HepG2 (cell line): ENCODE results near the gene NAA38. TPM values are rescaled to one million over a fixed set of nuclear protein-coding genes. Genes with fewer than 3 reads are reported as not detected.

Experiments
- ARNT2 ChIP-seq: sonication (generic); formaldehyde crosslinking; IDR thresholded peaks from 2 replicates; pipeline ENCODE4 v1.8.0; 2022; ENCODE audit warnings: mild to moderate bottlenecking, low read depth, missing genetic modification reagents, moderate library complexity
- E2F5 ChIP-seq: sonication (generic); formaldehyde crosslinking; conservative IDR thresholded peaks from 2 replicates; pipeline ENCODE4 v1.4.0; 2020; ENCODE audit warnings: missing genetic modification reagents
- GLMP ChIP-seq: sonication (generic); formaldehyde crosslinking; IDR thresholded peaks from 2 replicates; pipeline ENCODE4 v1.9.0; 2021; ENCODE audit warnings: missing genetic modification reagents, mild to moderate bottlenecking, borderline replicate concordance
- HNRNPK ChIP-seq: fragments of 200-400 bp; formaldehyde crosslinking; IDR thresholded peaks from 2 replicates; pipeline ENCODE4 v1.6.1; 2018; ENCODE audit warnings: low read length, low read depth, moderate library complexity, mild to moderate bottlenecking; ENCODE audit not compliant: poor library complexity, severe bottlenecking
- MAFG ChIP-seq: sonication (generic); formaldehyde crosslinking; IDR thresholded peaks from 2 replicates; pipeline ENCODE4 v1.5.1; 2020; ENCODE audit warnings: mild to moderate bottlenecking, missing genetic modification reagents
- POLR2G ChIP-seq: fragments of 200-400 bp; formaldehyde crosslinking; IDR thresholded peaks from 2 replicates; pipeline ENCODE4 v1.6.1; 2018; ENCODE audit warnings: mild to moderate bottlenecking, low read depth, low read length, moderate library complexity
- SMARCC2 ChIP-seq: fragments of 450-650 bp; IDR thresholded peaks from 2 replicates; pipeline ENCODE4 v1.6.1; 2017; ENCODE audit warnings: antibody characterized with exemption, mild to moderate bottlenecking
- SOX6 ChIP-seq, 2 experiments: fragments of 450-650 bp in 1 of 2; sonication (generic) in 1 of 2; formaldehyde crosslinking in 1 of 2; IDR thresholded peaks; 2 replicates each; pipeline versions ENCODE4 v1.4.0 to v1.6.1; 2017 to 2020; ENCODE audit warnings: antibody characterized with exemption in 1 of 2, mild to moderate bottlenecking in 1 of 2, missing genetic modification reagents in 1 of 2
- TAF1 ChIP-seq: sonication (generic); formaldehyde crosslinking; IDR thresholded peaks from 2 replicates; pipeline ENCODE4 v1.4.0; 2020; ENCODE audit warnings: missing genetic modification reagents
- ZFAT ChIP-seq: sonication (generic); formaldehyde crosslinking; conservative IDR thresholded peaks from 2 replicates; pipeline ENCODE4 v1.8.1; 2023; ENCODE audit warnings: missing genetic modification reagents, inconsistent platforms
- ZNF253 ChIP-seq: sonication (generic); formaldehyde crosslinking; IDR thresholded peaks from 2 replicates; pipeline ENCODE4 v1.8.0; 2022; ENCODE audit warnings: mild to moderate bottlenecking, missing genetic modification reagents, borderline replicate concordance
- ZSCAN22 ChIP-seq: sonication (generic); formaldehyde crosslinking; IDR thresholded peaks from 2 replicates; pipeline ENCODE4 v1.4.0; 2020; ENCODE audit warnings: mild to moderate bottlenecking, missing genetic modification reagents
- polyA plus RNA-seq, 8 experiments: library from polyadenylated mRNA; depleted of rRNA in 3 of 8; stranded (reverse) in 7 of 8; unstranded in 1 of 8; fragments of >200 nt; fragmentation: Illumina TruSeq in 4 of 8; extraction: Trizol in 4 of 8; gene quantifications; 2 replicates each; pipeline versions ENCODE4 v1.2.1 to v1.2.3, GENCODE V29; 2011 to 2016; ENCODE audit warnings: low read depth in 4 of 8, missing spikeins in 1 of 8, mixed read lengths in 1 of 8; ENCODE audit not compliant: insufficient read depth in 1 of 8
- total RNA-seq, 5 experiments: library from RNA; depleted of rRNA; stranded (reverse); fragments of >200 nt; fragmentation: Illumina TruSeq; extraction: Trizol; gene quantifications; 2 replicates each; pipeline ENCODE4 v1.2.3, GENCODE V29; 2016; ENCODE audit warnings: low read depth in 1 of 5
- TF ChIP-seq, protein P1 (sequence below): sonication (generic); formaldehyde crosslinking; IDR thresholded peaks from 2 replicates; pipeline ENCODE4 v1.4.0; 2020; ENCODE audit warnings: mild to moderate bottlenecking, missing genetic modification reagents
- TF ChIP-seq, protein P2 (sequence below): sonication (generic); formaldehyde crosslinking; conservative IDR thresholded peaks from 2 replicates; pipeline ENCODE4 v1.4.0; 2020; ENCODE audit warnings: mild to moderate bottlenecking, missing genetic modification reagents, moderate library complexity

The NAA38 gene
- total and polyA plus RNA-seq, 2 of the 13 experiments (the other 11 are each of a cell fraction or from before 2014, with no cell fraction given), result 46.9 to 91.6 TPM

DNA sequence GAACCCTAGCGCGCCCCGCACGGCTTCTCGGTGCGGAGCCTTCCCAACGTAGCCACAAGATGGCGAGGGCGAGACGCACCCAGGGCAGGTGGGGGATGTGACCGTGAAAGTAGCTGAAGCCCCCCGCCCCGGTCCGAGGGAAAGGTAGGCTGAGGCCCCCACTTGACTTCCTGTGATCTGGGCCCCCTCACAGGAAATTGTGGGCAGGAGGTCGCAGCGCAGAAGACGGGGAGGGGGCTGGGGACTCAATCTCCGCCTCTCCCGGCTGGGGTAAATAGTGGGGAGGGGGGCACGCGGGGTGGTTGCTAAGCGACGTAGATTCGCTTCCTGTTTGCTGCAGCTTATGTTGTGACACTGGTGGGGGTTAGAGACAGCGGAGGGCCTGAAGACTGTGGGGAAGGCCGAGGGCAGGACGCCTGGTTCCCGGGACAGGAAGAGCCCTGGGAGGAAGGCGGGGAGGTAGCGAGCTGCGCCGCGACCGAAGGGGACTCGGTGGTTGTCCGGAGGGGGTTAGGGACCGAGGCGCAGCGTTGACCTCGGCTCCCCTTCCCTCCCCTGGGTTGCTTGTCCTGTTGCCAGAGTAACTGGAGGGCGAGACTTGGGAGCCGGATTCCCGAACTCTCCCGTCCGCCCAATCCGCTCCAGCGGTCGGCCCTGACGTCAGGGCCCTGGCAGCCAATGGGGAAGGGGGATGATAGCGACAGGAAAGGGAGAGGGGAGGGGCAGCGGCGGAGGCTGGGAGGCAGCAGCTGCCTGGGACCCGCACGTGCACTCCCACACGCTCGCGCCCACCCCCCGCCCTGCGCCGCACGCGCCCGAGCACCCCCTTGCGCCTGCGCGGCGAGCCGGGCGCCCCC lies 22.2 kb downstream of the NAA38 start (continued):
- TF ChIP-seq, protein P1, sequence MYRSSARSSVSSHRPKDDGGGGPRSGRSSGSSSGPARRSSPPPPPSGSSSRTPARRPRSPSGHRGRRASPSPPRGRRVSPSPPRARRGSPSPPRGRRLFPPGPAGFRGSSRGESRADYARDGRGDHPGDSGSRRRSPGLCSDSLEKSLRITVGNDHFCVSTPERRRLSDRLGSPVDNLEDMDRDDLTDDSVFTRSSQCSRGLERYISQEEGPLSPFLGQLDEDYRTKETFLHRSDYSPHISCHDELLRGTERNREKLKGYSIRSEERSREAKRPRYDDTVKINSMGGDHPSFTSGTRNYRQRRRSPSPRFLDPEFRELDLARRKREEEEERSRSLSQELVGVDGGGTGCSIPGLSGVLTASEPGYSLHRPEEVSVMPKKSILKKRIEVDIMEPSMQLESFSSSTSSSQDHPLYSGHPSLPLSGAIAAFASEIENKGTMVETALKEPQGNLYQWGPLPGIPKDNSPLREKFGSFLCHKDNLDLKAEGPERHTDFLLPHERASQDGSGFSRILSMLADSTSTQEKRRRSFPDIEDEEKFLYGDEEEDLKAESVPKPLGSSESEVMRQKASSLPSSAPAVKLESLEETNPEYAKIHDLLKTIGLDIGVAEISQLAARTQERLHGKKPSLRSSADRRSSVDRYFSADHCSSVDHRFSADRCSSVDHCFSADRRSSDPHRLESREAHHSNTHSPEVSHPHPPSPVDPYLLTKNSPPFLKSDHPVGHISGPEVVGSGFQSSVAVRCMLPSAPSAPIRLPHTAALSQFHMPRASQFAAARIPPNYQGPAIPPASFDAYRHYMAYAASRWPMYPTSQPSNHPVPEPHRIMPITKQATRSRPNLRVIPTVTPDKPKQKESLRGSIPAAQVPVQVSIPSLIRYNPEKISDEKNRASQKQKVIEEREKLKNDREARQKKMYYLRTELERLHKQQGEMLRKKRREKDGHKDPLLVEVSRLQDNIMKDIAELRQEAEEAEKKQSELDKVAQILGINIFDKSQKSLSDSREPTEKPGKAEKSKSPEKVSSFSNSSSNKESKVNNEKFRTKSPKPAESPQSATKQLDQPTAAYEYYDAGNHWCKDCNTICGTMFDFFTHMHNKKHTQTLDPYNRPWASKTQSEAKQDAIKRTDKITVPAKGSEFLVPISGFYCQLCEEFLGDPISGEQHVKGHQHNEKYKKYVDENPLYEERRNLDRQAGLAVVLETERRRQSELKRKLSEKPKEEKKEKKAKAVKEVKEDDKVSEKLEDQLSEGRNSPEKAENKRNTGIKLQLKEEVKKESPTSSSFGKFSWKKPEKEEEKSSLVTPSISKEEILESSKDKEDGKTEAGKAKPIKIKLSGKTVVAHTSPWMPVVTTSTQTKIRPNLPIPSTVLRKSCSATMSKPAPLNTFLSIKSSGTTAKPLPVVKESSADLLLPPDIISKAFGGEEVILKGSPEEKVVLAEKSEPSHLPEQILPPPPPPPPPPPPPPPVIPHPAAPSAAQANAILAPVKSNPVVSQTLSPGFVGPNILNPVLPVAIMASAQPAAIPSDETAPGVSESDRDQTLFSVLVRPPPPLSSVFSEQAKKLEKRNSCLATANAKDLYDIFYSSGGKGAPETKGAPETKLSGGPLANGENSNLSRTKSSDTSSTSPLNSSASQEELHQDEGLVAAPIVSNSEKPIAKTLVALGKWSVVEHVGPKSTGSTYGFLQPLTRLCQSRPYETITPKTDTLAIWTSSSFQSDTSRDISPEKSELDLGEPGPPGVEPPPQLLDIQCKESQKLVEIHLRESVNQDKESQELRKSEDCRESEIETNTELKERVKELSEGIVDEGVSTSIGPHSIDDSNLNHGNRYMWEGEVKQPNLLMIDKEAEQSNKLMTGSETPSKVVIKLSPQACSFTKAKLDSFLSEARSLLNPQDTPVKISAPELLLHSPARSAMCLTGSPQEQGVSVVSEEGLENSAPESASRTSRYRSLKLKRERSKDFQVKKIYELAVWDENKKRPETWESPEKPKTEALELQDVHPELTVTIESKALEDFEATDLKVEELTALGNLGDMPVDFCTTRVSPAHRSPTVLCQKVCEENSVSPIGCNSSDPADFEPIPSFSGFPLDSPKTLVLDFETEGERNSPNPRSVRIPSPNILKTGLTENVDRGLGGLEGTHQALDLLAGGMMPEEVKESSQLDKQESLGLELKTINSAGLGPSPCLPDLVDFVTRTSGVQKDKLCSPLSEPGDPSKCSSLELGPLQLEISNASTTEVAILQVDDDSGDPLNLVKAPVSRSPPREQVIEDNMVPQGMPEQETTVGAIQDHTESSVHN (CRISPR knock-in tag), result no peak
- TF ChIP-seq, protein P2, sequence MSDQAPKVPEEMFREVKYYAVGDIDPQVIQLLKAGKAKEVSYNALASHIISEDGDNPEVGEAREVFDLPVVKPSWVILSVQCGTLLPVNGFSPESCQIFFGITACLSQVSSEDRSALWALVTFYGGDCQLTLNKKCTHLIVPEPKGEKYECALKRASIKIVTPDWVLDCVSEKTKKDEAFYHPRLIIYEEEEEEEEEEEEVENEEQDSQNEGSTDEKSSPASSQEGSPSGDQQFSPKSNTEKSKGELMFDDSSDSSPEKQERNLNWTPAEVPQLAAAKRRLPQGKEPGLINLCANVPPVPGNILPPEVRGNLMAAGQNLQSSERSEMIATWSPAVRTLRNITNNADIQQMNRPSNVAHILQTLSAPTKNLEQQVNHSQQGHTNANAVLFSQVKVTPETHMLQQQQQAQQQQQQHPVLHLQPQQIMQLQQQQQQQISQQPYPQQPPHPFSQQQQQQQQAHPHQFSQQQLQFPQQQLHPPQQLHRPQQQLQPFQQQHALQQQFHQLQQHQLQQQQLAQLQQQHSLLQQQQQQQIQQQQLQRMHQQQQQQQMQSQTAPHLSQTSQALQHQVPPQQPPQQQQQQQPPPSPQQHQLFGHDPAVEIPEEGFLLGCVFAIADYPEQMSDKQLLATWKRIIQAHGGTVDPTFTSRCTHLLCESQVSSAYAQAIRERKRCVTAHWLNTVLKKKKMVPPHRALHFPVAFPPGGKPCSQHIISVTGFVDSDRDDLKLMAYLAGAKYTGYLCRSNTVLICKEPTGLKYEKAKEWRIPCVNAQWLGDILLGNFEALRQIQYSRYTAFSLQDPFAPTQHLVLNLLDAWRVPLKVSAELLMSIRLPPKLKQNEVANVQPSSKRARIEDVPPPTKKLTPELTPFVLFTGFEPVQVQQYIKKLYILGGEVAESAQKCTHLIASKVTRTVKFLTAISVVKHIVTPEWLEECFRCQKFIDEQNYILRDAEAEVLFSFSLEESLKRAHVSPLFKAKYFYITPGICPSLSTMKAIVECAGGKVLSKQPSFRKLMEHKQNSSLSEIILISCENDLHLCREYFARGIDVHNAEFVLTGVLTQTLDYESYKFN (CRISPR knock-in tag), result peak; percentile 47
- no peak for TF ChIP-seq MAFG (CRISPR knock-in tag)
- no peak for TF ChIP-seq TAF1 (CRISPR knock-in tag)
- TF ChIP-seq ARNT2, result peak; percentile 44; the same call in 1 of the 2 replicates
- TF ChIP-seq E2F5, result no peak
- TF ChIP-seq POLR2G, result no peak; the same call in 1 of the 2 replicates
- TF ChIP-seq SOX6 (IDR thresholded peaks at IDR 0.05), result no peak
- peak; percentile 22 for TF ChIP-seq SOX6 (CRISPR knock-in tag; IDR thresholded peaks at IDR 0.05)
- no peak for TF ChIP-seq ZNF253 (CRISPR knock-in tag)
- no peak for TF ChIP-seq ZSCAN22
- TF ChIP-seq GLMP (CRISPR knock-in tag), result no peak
- TF ChIP-seq ZFAT, result no peak
- peak; percentile 44 for TF ChIP-seq HNRNPK
- no peak for TF ChIP-seq SMARCC2
